GM18499 (cell line): ENCODE measurements around the gene DCAF15.
A peak's percentile ranks its signal among the peaks of the same experiment; 100 is the strongest.
"Not testable (repeated sequence)": the region's sequence is repeated elsewhere in the genome, so short reads cannot be mapped to it uniquely, and the experiment has no call there.

Experiments used
- ATAC-seq: cut with Tn5 transposase; IDR thresholded peaks from one replicate; pipeline ENCODE4 v1.9.1; 2021; ENCODE audit warnings: moderate number of reproducible peaks; ENCODE audit not compliant: insufficient read depth, unreplicated experiment

DCAF15 gene

DNA sequence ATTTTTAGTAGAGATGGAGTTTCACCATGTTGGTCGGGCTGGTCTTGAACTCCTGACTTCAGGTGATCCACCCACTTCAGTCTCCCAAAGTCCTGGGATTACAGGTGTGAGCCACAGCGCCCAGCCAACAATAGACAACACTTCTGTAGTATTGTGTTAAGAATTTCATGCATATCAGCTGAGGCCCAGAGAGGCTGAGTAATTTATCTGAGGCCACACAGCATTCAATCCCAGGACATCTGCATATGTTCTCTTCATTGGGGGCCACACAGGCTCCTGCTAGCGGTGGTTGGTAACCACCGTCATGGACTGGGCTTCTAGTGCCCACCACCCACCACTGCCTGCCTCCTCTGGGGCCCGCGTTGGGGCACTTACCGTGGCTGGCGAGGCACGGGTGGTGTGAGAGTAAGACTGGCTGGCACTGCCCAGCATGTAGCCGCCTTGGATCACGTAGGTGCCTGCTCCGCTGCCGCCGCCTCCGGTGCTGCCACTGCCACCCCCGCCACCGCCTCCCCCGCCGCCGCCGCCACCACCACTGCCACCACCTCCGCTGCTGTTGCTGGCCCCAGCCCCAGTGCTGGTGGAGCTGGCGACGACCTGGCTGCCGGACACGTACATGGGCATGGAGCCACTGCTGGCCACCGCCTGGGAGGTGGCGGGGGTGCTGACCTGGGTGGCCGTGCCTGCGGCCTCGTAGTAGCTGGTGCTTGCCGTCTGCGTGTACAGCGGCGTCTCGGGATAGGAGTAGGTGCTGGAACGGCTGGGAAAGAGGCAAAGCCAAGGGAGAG is 20.3 kb downstream of the DCAF15 start:
- ATAC-seq = no peak

DNA sequence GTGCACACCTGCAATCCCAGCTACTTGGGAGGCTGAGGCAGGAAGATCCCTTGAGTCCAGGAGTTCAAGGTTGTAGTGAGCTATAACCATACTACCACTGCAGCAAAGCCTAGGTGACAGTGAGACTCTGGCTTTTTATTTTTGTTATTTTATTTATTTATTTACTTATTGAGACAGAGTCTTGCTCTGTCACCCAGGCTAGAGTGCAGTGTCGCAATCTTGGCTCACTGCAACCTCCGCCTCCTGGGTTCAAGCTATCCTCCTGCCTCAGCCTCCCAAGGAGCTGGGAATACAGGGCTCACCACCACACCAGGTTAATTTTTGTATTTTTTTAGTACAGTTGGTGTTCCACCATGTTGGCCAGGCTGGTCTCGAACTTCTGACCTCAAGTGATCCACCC is 21.2 kb downstream of the DCAF15 start:
- not testable (repeated sequence) for ATAC-seq

DNA sequence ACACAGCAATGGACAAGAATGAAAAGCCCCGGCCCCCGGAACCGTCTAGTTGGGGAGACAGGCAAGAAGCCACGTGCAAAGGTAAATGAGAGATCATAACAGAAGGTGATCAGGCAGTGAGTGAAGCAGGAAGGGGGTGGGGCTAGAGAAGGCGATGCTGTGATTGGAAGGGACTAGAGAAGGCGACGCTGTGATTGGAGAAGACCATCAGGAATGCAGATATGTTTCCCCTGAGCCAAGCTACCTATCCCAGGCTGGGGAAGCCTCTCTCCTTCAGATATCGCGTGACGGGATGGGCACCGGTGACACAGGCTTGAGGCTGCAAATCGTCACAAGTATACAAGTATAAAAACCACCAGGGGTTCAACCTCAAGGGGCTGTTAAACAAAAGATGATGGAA is 21.8 kb downstream of the DCAF15 start:
- ATAC-seq = no peak

DNA sequence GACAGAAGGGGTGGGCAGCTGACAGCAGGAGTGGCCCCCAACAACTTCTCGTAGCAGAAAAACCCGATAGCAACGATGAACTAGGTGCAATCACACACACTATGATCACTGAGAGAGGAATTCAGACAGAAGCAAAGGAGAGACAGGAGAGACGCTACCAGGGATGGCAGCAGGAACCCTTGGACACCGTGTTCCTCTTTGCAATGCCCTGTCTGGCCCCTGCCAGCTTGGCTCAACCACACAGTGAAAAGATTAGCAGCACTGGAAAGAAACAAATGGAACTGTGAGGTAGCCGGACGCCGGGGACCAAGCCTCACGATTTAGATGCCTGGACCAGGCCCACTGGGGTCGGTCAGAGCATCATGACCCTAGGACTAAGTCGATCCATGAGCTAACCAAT is 23.6 kb downstream of the DCAF15 start:
- ATAC-seq = no peak

DNA sequence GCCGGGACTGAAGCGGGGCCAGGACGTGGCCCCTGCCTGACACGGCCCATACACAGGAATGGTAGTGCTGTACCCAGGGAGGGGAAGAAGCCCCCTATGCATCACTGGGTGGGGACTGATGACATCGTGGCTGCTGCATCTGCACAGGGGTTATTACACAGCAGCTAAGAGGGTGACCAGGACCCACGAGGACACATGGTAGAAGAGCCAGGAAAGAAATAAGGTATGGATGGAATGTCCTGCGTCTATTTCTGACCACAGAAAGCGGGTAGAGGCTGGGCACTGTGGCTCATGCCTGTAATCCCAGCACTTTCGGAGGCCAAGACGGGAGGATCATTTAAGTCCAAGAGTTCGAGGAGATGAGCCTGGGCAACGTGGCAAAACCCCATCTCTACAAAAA is 24.1 kb downstream of the DCAF15 start:
- ATAC-seq = no peak

DNA sequence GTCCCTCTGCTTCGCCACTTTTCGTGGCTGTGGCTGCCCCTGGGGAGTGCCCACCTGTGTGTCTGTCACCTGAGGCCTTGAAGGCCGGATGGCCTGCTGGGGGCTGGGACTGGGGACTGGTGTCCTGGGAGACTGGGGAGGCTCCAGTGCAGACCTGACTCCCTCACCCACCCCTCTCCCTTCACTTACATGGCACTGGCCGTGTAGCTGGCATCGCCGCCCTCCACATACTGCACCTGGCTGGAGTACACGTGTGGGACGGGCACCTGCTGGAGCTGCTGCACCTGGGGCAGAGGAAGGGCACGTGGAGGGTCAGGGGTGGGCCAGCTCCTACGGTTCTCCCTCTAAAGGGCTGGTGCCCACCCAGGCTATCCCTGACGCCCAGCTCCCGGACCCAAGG is 25.5 kb downstream of the DCAF15 start:
- ATAC-seq = no peak

DNA sequence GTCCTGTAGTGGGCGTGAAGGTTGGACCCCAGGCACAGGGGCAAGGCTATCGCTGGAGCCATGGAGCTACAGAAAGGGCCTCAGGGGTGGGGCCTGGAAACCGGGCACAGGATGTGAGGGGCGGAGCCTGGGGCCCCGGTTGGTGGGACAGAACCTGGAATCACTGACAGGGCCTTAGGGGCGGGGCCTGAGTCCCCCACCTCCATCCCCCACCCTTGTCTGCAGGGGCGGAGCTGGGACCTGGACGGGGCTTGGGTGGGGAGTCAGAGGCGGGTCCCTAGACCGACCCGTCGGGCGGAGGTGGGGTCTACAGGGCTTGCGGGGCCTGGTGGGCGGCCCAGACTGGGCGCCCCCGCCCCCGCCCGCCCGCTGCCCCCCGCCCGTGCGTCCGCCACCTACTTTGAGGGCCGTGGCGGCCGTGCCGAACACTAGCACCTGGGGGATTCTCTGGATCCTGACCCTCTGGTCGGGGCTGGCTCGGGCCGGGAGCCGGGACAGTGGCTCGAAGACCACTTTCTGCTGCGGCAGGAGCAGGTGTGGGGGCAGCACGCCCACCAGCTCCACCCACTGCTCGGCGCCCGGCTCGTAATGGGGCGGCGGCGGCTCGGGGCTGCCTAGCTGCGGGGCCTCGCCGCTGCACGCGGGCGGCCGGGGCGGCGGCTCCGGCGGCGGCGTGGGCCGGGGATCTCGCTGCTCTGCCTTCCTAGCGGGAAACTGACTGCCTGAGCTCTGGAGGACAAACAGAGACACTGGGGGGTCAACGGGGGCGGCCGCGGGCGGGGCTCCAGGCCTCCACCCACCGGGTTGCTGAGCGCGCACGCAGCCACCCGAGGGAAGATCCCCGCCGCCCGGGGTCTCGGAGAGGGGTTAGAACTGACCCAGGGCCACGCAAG is 26.3 kb downstream of the DCAF15 start:
- no peak for ATAC-seq

DNA sequence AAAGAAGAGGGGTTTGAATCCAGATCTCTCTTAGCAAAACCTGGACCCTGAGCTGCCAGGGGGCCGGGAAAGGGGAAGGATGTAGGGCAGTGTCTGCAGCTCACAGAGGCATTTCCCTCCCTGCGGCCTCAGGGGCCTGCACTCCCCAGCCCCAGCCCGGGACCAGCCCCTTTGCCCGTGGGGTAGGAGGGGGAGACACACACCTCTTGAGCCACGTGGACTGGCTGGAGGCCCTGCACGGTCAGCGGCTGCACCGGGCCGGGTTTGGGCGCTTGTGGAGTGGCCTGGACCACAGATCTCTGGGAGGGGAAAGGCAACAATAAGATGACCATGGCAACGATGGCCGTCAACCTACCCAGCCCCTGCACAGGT is 26.9 kb downstream of the DCAF15 start:
- no peak for ATAC-seq

DNA sequence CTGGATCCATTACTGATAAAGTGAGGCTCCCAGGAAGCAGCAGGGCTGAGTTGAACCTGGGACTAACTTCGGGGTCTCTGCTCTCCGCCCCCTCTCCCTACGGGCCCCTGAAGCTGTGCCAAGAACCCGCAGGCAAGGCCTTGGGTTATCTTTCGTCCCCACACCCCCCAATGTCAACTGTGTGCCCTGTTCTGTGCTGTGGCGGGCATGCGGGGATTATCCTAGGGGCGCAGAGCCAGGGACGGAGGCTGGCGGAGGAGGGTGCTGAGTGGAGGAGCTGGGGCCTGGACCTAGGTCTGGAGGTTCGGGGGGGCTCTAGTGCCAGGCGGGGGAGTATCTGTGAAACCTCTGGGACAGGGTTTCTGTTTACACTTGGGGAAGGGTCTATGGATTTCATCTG is 27.4 kb downstream of the DCAF15 start:
- no peak for ATAC-seq

DNA sequence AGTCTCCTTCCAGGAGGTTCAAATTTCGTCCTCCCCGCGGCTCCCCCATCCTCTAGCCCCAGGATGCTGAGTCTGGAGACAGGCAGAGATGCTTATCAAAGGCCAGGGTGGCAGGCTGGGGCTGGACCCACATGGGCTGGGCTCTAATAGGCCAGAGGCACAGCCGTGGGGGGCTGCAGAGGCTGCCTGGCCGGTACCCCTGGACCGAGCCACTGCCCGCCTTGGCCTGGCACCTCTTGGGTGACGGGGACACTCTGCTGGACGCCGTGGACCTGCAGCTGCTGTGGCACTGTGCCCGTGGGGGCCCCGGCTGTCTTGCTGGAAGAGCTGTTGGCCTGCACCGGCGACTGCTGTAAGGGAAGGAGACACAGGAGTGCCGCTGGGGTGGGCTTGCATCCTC is 28.0 kb downstream of the DCAF15 start:
- no peak for ATAC-seq

DNA sequence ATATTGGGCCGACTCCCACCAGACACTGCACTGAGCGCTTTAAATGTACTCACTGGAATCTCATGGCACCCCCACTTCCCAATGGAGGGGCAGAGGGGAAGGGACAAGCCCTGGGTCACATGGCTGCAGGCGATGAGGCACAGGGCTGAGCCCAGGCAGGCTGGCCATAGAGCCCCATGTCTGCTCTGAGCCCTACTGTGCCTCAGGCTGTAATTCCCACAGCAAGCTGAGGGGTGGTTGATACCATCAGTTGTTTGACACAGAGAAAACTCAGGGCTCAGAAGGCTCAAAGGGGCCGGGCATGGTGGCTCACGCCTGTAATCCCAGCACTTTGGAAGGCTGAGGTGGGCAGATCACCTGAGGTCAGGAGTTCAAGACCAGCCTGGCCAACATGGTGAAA is 28.7 kb downstream of the DCAF15 start:
- no peak for ATAC-seq

DNA sequence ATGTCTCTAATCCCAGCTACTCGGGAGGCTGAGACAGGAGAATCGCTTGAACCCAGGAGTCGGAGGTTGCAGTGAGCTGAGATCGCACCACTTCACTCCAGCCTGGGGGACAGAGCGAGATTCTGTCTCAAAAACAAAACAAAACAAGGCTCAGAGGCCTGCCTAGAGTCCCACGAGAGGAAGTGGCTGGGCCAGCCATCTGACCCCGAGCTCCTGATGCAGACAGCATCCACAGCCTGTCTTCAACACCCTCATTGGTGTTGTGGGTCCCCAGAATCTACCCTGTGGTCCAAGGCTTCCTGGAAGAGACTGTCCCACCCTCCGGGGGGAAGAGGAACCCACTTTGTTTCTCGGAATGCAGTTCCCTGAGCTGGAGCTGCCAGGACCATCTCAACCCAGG is 29.2 kb downstream of the DCAF15 start:
- no peak for ATAC-seq

DNA sequence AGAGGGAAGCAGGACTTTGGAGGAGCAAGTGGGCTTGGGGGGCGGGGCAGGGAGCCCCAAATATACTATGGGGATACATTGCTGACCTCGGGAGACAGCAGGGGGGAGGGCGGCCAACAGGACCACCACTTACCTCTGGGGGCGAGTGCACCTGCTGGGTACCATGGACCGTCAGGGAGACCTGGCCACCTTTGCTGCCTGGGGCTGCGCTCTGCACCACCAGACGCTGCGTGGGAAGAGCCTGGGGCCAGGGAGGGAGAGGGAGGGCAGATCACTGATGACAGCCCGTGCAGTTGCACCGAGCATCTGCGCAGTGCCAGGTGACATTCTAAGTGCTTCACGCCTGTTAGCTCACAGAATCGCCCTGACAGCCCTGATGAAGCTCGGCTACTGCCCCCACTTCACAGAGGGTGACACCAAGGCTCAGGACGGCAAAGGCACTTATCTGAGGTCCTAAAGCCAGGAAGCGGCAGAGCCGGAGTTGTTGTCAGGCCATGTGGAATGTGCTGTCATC is 29.7 kb downstream of the DCAF15 start:
- no peak for ATAC-seq

DNA sequence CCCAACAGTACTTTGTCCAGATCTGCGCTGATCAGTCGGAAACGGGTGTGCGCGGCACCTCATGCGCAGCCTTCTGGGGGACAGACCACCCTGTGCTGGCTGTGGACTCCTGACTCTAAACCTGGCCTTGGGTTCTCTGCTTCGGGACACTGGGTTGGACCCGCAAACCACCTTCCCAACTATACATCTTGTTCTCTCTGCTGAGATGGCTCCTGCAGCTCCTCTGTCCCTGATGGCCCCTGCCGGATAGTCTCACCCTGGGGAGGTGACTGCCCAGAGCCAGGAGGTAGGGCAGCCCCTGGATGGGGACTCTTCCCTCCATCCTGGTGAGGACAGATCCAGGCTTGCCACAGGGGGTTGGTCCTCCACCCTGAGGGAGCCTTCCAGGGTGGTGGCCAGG is 30.5 kb downstream of the DCAF15 start:
- no peak for ATAC-seq

DNA sequence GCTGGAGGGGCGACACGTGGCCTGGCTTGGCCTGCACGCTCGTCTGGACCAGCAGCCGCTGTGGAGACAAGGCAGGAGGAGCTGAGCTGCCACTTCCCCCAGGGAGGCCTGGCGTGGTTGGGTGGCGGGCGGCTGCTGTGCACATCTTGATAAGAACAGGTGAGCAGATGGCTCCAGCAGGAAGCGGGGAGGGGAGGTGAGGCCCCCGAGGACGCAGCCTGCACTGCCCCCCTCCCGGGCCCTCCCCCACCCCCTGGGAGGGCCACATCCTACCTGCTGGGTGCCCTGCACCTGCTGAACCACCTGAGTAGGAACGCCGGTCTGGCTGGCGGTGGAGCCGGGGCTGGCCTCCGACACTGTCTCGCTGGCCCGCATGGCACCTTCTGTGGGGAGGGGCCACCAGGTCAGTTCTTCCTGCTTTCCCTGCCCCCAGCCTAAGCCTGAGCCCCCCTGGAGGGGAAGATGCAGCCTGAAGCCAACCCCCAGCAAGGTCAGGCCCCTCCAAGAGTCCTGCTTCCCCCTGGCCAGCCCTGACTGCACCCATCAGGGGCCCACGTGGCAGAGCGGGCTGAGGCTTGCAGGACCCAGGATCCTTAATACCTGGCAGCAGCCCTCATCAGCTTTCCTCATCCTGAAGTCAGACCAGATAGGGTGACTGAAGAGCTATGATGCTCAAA is 31.0 kb downstream of the DCAF15 start:
- ATAC-seq = no peak

DNA sequence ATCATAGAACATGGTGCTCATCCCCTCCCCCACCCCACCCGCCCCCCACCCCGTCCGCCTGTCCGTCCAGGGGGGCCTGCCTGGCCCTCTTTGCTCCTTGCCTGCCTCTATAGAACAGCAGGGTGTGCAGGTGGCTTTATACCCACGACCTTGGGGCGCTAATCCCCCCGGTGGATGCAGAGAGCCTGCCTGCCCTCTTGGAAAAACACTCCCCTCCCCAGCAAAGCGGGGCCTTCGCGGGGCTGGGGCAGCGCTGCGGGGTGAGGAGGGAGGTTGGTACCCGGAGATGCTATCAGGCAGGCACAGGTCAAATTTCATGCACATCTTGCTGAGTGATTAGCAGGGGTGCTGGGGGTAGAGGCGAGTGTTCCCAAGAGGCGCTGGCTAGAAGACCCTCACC is 31.9 kb downstream of the DCAF15 start:
- no peak for ATAC-seq

DNA sequence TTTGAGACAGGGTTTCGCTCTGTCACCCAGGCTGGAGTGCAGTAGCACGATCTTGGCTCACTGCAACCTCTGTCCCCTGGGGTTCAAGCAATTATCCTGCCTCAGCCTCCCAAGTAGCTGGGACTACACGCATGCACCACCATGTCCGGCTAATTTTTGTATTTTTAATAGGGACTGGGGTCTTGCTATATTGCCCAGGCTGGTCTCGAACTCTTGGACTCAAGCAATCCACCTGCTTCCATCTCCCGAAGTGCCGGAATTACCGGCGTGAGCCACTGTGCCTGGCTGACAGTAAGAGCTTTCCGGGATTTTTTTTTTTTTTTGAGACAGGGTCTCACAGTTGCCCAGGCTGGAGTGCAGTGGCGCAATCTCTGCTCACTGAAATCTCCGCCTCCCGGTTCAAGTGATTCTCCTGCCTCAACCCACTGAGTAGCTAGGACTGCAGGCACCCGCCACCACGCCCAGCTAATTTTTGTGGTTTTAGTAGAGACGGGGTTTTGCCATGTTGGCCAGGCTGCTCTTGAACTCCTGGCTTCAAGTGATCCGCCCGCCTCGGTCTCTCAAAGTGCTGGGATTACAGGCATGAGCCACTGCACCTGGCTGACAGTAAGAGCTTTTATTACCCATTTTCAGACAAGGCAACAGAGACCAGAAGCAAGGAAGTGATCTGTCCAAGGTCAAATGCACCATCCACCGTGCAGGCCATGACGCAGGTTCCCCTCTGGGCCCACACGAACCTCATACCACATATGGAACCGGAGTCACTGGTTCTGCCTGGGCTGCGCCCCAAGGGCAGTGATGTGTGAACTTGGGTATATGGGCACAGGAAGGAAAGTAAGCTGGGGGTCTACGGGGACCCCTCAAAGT is 32.8 kb downstream of the DCAF15 start:
- ATAC-seq = no peak

DNA sequence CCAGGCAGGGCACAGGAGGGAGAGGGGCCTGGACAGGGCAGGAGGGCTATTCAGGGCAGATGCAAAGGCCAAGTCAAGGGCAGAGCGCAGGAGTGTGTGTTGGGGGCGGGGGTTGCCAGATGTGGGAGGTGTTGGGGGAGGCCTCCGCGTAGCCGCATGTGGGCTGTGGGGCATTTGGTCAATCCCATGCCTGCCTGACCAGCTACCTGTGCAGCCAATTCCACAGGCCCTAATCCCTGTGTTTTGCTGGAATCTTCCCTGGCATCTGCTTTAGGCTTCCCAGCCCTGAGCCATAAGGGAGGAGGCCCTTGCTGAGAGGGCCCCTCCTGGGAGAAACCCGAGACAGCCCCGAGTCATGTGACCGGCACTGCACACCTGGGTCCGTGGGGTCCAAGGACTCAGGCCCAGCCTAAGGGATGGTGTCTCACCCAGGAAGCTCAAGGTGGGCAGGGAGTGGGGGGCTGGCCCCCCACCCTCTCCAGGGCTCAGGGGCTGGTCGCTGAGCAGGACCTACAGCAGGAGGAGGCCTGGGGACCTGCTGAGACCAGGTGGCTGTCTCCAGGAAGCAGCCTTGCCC is 33.5 kb downstream of the DCAF15 start:
- ATAC-seq = peak; percentile 3

DNA sequence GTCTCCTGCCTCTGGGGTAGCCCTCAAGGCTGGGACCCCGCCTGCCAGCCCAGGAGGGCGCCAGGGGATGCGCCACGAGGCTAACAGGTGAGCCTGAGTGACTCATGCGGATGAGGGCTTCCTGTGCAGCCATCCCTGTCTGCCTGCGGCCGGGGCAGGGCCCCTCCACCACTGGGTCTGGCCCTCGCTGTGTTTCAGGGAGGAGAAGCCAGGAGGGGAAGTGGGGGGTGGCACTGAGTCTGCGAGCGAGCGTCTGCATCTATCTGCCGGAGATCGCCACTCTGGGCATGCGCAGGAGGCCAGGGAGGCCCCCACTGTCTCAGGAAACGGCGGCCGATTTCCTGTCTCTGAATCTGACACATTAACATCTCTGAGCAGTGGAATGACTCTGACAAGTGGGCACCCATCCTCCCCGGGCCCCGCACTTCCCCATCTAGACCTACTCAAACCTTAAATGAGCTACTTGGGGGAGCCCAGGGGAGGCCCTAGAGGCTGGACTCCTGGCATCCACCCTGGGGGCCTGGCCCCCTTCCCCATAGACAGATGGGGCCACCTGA is 34.1 kb downstream of the DCAF15 start:
- peak; percentile 44 for ATAC-seq
